Gastrocnemius medialis (tissue), 4 donors: Measurements from ENCODE around the gene ABO. TPM values are rescaled to one million over a fixed set of nuclear protein-coding genes. Genes with fewer than 3 reads are reported as not detected.

Experiments used
- ATAC-seq, 2 donors: fragments of 150-250 bp; one replicate each; pipeline ENCODE4 v1.9.1; 2016
- DNase-seq, 2 donors: peaks; one replicate each; pipeline ENCODE4 v3.0.0-alpha.2; 2019
- H3K27ac ChIP-seq, 4 donors: fragments of 200-600 bp; sonication (generic); 1 replicate in 1 of 4; 2 replicates in 3 of 4; pipeline ENCODE4 v1.5.1; 2016 to 2018; ENCODE audit warnings: mild to moderate bottlenecking in 2 of 4, moderate library complexity in 1 of 4
- H3K27me3 ChIP-seq, 3 donors: fragments of 200-600 bp; sonication (generic) in 2 of 3; 1 replicate in 1 of 3; 2 replicates in 2 of 3; pipeline versions ENCODE4 v1.5.1 to v1.6.0; 2016 to 2019; ENCODE audit warnings: mild to moderate bottlenecking in 1 of 3, moderate library complexity in 1 of 3
- H3K36me3 ChIP-seq, 2 donors: fragments of 200-600 bp; sonication (generic) in 1 of 2; one replicate each; pipeline ENCODE4 v1.5.1; 2017 to 2018
- H3K4me1 ChIP-seq, 2 donors: fragments of 200-600 bp; sonication (generic) in 1 of 2; one replicate each; pipeline ENCODE4 v1.5.1; 2016 to 2017; ENCODE audit warnings: mild to moderate bottlenecking in 2 of 2
- H3K4me3 ChIP-seq, 4 donors: fragments of 200-600 bp; sonication (generic) in 3 of 4; 1 replicate in 1 of 4; 2 replicates in 3 of 4; pipeline ENCODE4 v1.5.1; 2016 to 2019; ENCODE audit warnings: mild to moderate bottlenecking in 2 of 4
- H3K9me3 ChIP-seq, 3 donors: fragments of 200-600 bp; sonication (generic) in 2 of 3; 1 replicate in 1 of 3; 2 replicates in 2 of 3; pipeline ENCODE4 v1.5.1; 2016 to 2019
- CTCF ChIP-seq, 5 experiments: fragments of 450-650 bp in 3 of 5; fragments of 200-600 bp in 2 of 5; sonication (generic) in 2 of 5; IDR thresholded peaks in 4 of 5; conservative IDR thresholded peaks in 1 of 5; 1 replicate in 4 of 5; 2 replicates in 1 of 5; pipeline ENCODE4 v1.5.1; 2016 to 2019; ENCODE audit warnings: antibody characterized with exemption in 5 of 5, mild to moderate bottlenecking in 3 of 5, moderate library complexity in 3 of 5
- POLR2A ChIP-seq, 2 donors: fragments of 450-650 bp; IDR thresholded peaks; one replicate each; pipeline ENCODE4 v1.6.1; 2017; ENCODE audit warnings: antibody characterized with exemption in 2 of 2, mild to moderate bottlenecking in 2 of 2, moderate library complexity in 2 of 2
- in situ Hi-C, 4 donors: fragments of 200-750 bp; cut with MboI; loops; one replicate each; pipeline versions ENCODE4 v1.15.0 to v1.8.0; 2017; ENCODE audit warnings: low sequenced_read_pairs in 4 of 4
- intact Hi-C: fragments of 100-400 bp; cut with DNase I; formaldehyde crosslinking; loops from one replicate; pipeline ENCODE4 v1.15.1; 2023; ENCODE audit warnings: low total_unique reads
- total RNA-seq, 4 donors: library from RNA; depleted of rRNA; stranded (reverse); fragments of >200 nt; gene quantifications; one replicate each; pipeline versions ENCODE4 v1.1.0 to v1.2.3, GENCODE V29; 2016

ABO gene
- total RNA-seq, 4 donors from 2014 or later: 0.24 to 2.4 (median 0.44) TPM; not detected in 1

- no peak overlapping the region for H3K27ac ChIP-seq
Observed at GRCh38 chr9:133256136-133256461, 18.9 kb downstream of the ABO start.

GRCh38 chr9:133255371-133256135, 19.4 kb downstream of the ABO start:
- intact Hi-C loops (no loop called here), in situ Hi-C loops (no loop called here)
- H3K4me1 ChIP-seq: no peaks in the 10 kb centered on the region
- H3K9me3 ChIP-seq: no peaks in the 10 kb centered on the region
- TF ChIP-seq POLR2A (IDR thresholded peaks at IDR 0.05): no peak
- no peak for TF ChIP-seq CTCF (IDR thresholded peaks at IDR 0.05 in 4 of 5, conservative IDR thresholded peaks at IDR 0.05 in 1 of 5)
- H3K4me3 ChIP-seq: no peak overlapping the region
- peaks cover 0 to 9% (median 0%) of the 10 kb centered on the region in 3 donors for H3K27me3 ChIP-seq
- no peaks in the 10 kb centered on the region for H3K36me3 ChIP-seq
- no peak for ATAC-seq
- no peak overlapping the region for H3K27ac ChIP-seq
- DNase-seq: no peak

More at GRCh38 chr9:133256136-133256461, 18.9 kb downstream of the ABO start:
- DNase-seq (no peak), ATAC-seq (no peak)
- peaks cover 0 to 9% (median 0%) of the 10 kb centered on the region in 3 donors for H3K27me3 ChIP-seq
- no peaks in the 10 kb centered on the region for H3K9me3 ChIP-seq
- in situ Hi-C loops (no loop called here), intact Hi-C loops (no loop called here)
- TF ChIP-seq POLR2A (IDR thresholded peaks at IDR 0.05): no peak
- no peak for TF ChIP-seq CTCF (IDR thresholded peaks at IDR 0.05 in 4 of 5, conservative IDR thresholded peaks at IDR 0.05 in 1 of 5)
- no peak overlapping the region for H3K4me3 ChIP-seq
- H3K4me1 ChIP-seq: no peaks in the 10 kb centered on the region
- H3K36me3 ChIP-seq: no peaks in the 10 kb centered on the region

GRCh38 chr9:133254471-133254870, 20.5 kb downstream of the ABO start:
- DNase-seq (no peak), ATAC-seq (no peak)
- TF ChIP-seq CTCF (IDR thresholded peaks at IDR 0.05 in 4 of 5, conservative IDR thresholded peaks at IDR 0.05 in 1 of 5): no peak
- no peak for TF ChIP-seq POLR2A (IDR thresholded peaks at IDR 0.05)
- Histone ChIP-seq H3K4me3 (no peak overlapping the region), H3K27me3 (peaks cover 0 to 9% (median 0%) of the 10 kb centered on the region in 3 donors), H3K36me3 (no peaks in the 10 kb centered on the region), H3K9me3 (no peaks in the 10 kb centered on the region), H3K4me1 (no peaks in the 10 kb centered on the region), H3K27ac (no peak overlapping the region)
- in situ Hi-C loops (no loop called here), intact Hi-C loops (no loop called here)

- ATAC-seq (no peak), DNase-seq (no peak)
- in situ Hi-C loops: no loop called here
- Histone ChIP-seq H3K4me1 (no peaks in the 10 kb centered on the region), H3K27me3 (peaks cover 0 to 9% (median 0%) of the 10 kb centered on the region in 3 donors), H3K4me3 (no peak overlapping the region), H3K36me3 (no peaks in the 10 kb centered on the region), H3K9me3 (no peaks in the 10 kb centered on the region), H3K27ac (no peak overlapping the region)
- TF ChIP-seq CTCF (IDR thresholded peaks at IDR 0.05 in 4 of 5, conservative IDR thresholded peaks at IDR 0.05 in 1 of 5) (no peak), POLR2A (IDR thresholded peaks at IDR 0.05) (no peak)
- intact Hi-C loops: no loop called here
Observed at GRCh38 chr9:133253268-133253667, 21.7 kb downstream of the ABO start.
